ENCODE results near the gene ATP10A. TPM values are rescaled to one million over a fixed set of nuclear protein-coding genes. Genes with fewer than 3 reads are reported as not detected.

Gene ATP10A
- total and polyA plus RNA-seq, 8 donors, result 1.5 to 15.2 (median 3.2) TPM

GRCh38 chr15:25668236-25668795 is 194.8 kb downstream of the ATP10A start:
- no peaks in the 10 kb centered on the region for H3K36me3 ChIP-seq
- TF ChIP-seq POLR2AphosphoS5 (IDR thresholded peaks at IDR 0.05), result no peak
- TF ChIP-seq POLR2A (IDR thresholded peaks at IDR 0.05), result no peak
- no peak for TF ChIP-seq EP300 (IDR thresholded peaks at IDR 0.05)
- no peak for TF ChIP-seq CTCF (IDR thresholded peaks at IDR 0.05)
- peak in 1 of 2 donors; percentile 20 for DNase-seq
- H3K9me3 ChIP-seq, result peaks cover 0 to 4% (median 0%) of the 10 kb centered on the region in 4 donors
- no peak overlapping the region for H3K4me3 ChIP-seq
- H3K27me3 ChIP-seq, result peaks cover 0 to 9% (median 9%) of the 10 kb centered on the region in 3 donors
- WGBS, 5 donors, result 61 to 72% (median 66%) methylated on average over 11 of the region's 11 CpGs
- H3K27ac ChIP-seq, result peak overlapping the region in 1 of 5 donors; percentile 86
- H3K4me1 ChIP-seq, result peaks cover 0 to 37% (median 19%) of the 10 kb centered on the region in 4 donors
- intact Hi-C loops (cut with DNase I; ENCODE audit: low total_unique reads), result no loop called here

- H3K36me3 ChIP-seq, result no peaks in the 10 kb centered on the region
- H3K4me1 ChIP-seq, result peaks cover 0 to 32% (median 19%) of the 10 kb centered on the region in 4 donors
- peaks cover 0 to under 1% (median 0%) of the 10 kb centered on the region in 4 donors for H3K9me3 ChIP-seq
- H3K27me3 ChIP-seq, result peaks cover 0 to 9% (median 9%) of the 10 kb centered on the region in 3 donors
- intact Hi-C loops (cut with DNase I; ENCODE audit: low total_unique reads), result no loop called here
- TF ChIP-seq POLR2A (IDR thresholded peaks at IDR 0.05) (no peak), POLR2AphosphoS5 (IDR thresholded peaks at IDR 0.05) (no peak)
- peak overlapping the region in 1 of 5 donors; percentile 86 for H3K27ac ChIP-seq
- DNase-seq, result no peak
- 69 to 79% (median 72%) methylated on average over 13 of the region's 13 CpGs for WGBS, 5 donors
- H3K4me3 ChIP-seq, result no peak overlapping the region
Measured at GRCh38 chr15:25667829-25668228, 195.3 kb downstream of the ATP10A start.

- Histone ChIP-seq H3K9me3 (no peaks in the 10 kb centered on the region), H3K36me3 (no peaks in the 10 kb centered on the region), H3K4me3 (no peak overlapping the region), H3K27me3 (peaks cover 0 to 9% (median 9%) of the 10 kb centered on the region in 3 donors), H3K4me1 (peaks cover 0 to 17% (median 14%) of the 10 kb centered on the region in 4 donors), H3K27ac (no peak overlapping the region)
- TF ChIP-seq CTCF (IDR thresholded peaks at IDR 0.05) (no peak), POLR2A (IDR thresholded peaks at IDR 0.05) (no peak), POLR2AphosphoS5 (IDR thresholded peaks at IDR 0.05) (no peak), EP300 (IDR thresholded peaks at IDR 0.05) (no peak)
- no peak for DNase-seq
- WGBS, 5 donors, result 79 to 88% (median 85%) methylated on average over 3 of the region's 3 CpGs
- intact Hi-C loops (cut with DNase I; ENCODE audit: low total_unique reads), result no loop called here
Measured at GRCh38 chr15:25665913-25666312, 197.2 kb downstream of the ATP10A start.

GRCh38 chr15:25664761-25665160 is 198.4 kb downstream of the ATP10A start:
- no peaks in the 10 kb centered on the region for H3K36me3 ChIP-seq
- H3K4me1 ChIP-seq, result peaks cover 0 to 5% (median 3%) of the 10 kb centered on the region in 4 donors
- H3K27ac ChIP-seq, result no peak overlapping the region
- H3K9me3 ChIP-seq, result no peaks in the 10 kb centered on the region
- intact Hi-C loops (cut with DNase I; ENCODE audit: low total_unique reads), result no loop called here
- WGBS, 5 donors, result 60 to 69% (median 62%) methylated on average over 5 of the region's 5 CpGs
- peaks cover 0 to 3% (median 2%) of the 10 kb centered on the region in 3 donors for H3K27me3 ChIP-seq
- no peak overlapping the region for H3K4me3 ChIP-seq
- TF ChIP-seq CTCF (IDR thresholded peaks at IDR 0.05), result no peak
- no peak for TF ChIP-seq POLR2AphosphoS5 (IDR thresholded peaks at IDR 0.05)
- no peak for TF ChIP-seq EP300 (IDR thresholded peaks at IDR 0.05)
- no peak for TF ChIP-seq POLR2A (IDR thresholded peaks at IDR 0.05)
- no peak for DNase-seq

GRCh38 chr15:25663515-25663914 is 199.6 kb downstream of the ATP10A start:
- DNase-seq, result no peak
- Histone ChIP-seq H3K9me3 (peaks cover 0 to 1% (median 0%) of the 10 kb centered on the region in 4 donors), H3K4me1 (no peaks in the 10 kb centered on the region), H3K4me3 (no peak overlapping the region), H3K27ac (no peak overlapping the region), H3K36me3 (no peaks in the 10 kb centered on the region), H3K27me3 (no peaks in the 10 kb centered on the region)
- WGBS, 5 donors, result 75 to 84% (median 79%) methylated on average over 5 of the region's 5 CpGs
- TF ChIP-seq POLR2AphosphoS5 (IDR thresholded peaks at IDR 0.05), result no peak
- TF ChIP-seq POLR2A (IDR thresholded peaks at IDR 0.05), result no peak
- TF ChIP-seq CTCF (IDR thresholded peaks at IDR 0.05), result no peak
- TF ChIP-seq EP300 (IDR thresholded peaks at IDR 0.05), result no peak
- intact Hi-C loops (cut with DNase I; ENCODE audit: low total_unique reads), result no loop called here

Data from stomach (tissue), 9 donors.